Stimulated activated memory B cell treated with anti-CD40 and anti-IgM and Interleukin-4, amounts not matched to agents 10 μg/mL and 1 μg/mL and 100 μg/mL, for 72 hours (primary cell): ENCODE measurements around the gene YWHAH.
A peak's percentile ranks its signal among the peaks of the same experiment; 100 is the strongest.

ENCODE experiments used
- ATAC-seq: fragments of 150-1000 bp; cut with Tn5 transposase; 2 replicates; pipeline ENCODE4 v1.10.0; 2021
- H3K27ac Mint-ChIP-seq: one replicate; pipeline ENCODE4 v1.8.0; 2022; ENCODE audit warnings: mild to moderate bottlenecking, mixed read lengths
- H3K27me3 Mint-ChIP-seq: one replicate; pipeline ENCODE4 v1.8.0; 2022; ENCODE audit warnings: mixed read lengths
- H3K36me3 Mint-ChIP-seq: one replicate; pipeline ENCODE4 v1.8.0; 2022; ENCODE audit warnings: mixed read lengths
- H3K4me1 Mint-ChIP-seq: one replicate; pipeline ENCODE4 v1.8.0; 2022; ENCODE audit warnings: mixed read lengths
- H3K4me3 Mint-ChIP-seq: one replicate; pipeline ENCODE4 v1.8.0; 2022; ENCODE audit warnings: mild to moderate bottlenecking, moderate library complexity, mixed read lengths
- H3K9me3 Mint-ChIP-seq: one replicate; pipeline ENCODE4 v1.8.0; 2022; ENCODE audit warnings: mixed read lengths

YWHAH gene

DNA sequence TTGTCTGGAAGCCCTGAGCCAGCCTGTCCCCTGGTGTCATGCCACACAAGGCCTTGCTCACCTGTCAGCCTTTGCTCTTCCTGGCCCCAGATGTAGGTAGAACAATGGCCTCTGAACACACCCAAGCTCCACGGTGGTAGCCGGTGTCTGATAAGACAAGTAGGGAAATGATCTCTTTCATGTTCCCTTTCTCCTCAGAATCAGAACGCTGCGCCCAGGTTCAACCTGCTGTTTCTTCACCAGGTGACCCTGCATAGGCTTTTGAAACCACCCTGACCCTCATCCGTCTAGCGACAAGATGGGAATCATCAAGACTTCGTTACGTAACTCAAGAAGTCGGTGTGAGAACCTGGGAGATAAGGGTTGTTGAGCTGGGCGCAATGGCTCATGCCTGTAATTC lies 28.7 kb upstream of the YWHAH start:
- no peak for ATAC-seq
- Mint-ChIP-seq H3K27ac (no peak overlapping the region), H3K4me1 (peaks cover 27% of the 10 kb centered on the region), H3K4me3 (no peak overlapping the region), H3K27me3 (no peaks in the 10 kb centered on the region), H3K9me3 (no peaks in the 10 kb centered on the region), H3K36me3 (peaks cover 2% of the 10 kb centered on the region)

DNA sequence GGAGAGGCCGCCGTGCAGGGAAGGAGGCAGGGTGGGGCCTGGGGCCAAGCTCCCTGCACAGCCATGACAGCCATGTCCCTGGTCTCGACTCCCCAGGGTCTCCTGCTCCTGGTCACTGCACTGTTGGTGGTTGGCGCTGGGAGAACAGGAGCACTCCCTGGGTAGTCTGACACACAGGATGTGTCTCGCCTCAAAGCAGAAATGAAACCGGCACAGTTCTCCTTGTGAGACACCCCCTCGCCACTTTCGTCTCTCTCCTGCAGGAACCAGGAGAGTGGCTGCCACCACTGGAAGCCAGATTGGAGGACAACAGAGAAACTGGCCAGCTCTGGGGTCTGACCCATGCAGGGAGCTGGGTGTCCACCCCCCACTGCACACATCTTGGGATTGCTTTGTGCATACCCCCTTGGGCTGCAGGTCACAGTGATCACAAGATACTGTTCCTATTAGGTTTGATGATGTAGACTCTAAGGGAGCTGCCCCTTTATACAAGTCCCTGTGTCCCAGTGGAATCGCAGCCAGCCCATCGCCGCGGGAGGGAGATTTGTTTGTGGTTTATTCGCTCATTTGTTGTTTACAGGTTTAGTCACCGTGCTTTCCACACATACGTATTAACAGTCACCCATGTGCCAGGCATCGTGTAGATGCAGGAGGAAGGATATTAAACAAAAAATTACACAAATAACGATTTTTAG lies 27.0 kb upstream of the YWHAH start:
- ATAC-seq, result peak; percentile 87
- H3K36me3 Mint-ChIP-seq, result no peaks in the 10 kb centered on the region
- H3K4me3 Mint-ChIP-seq, result peak overlapping the region; percentile 40
- H3K27me3 Mint-ChIP-seq, result no peaks in the 10 kb centered on the region
- H3K9me3 Mint-ChIP-seq, result no peaks in the 10 kb centered on the region
- peak overlapping the region; percentile 78 for H3K27ac Mint-ChIP-seq
- H3K4me1 Mint-ChIP-seq, result peaks cover 28% of the 10 kb centered on the region

DNA sequence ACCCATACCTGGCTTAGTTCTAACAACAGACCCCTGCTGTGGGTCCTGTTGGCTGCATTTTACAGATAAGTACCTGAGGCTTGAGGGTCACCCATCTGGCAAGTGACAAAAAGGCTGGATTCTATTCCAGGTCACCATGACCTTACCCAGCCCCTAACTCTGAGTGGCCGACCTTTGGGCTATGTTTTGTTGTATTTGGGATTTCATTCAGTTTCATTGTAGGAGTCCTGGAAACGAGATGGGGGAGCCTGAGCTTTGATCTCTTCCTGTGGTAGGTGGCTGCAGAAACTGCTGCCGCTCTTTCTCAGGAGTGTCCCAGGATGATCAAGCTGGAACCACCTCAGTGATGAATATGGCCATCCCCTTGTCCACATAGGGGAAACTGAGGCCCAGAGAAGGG lies 24.6 kb upstream of the YWHAH start:
- Mint-ChIP-seq H3K27me3 (no peaks in the 10 kb centered on the region), H3K4me3 (no peak overlapping the region), H3K36me3 (no peaks in the 10 kb centered on the region), H3K4me1 (peaks cover 43% of the 10 kb centered on the region), H3K27ac (no peak overlapping the region), H3K9me3 (no peaks in the 10 kb centered on the region)
- no peak for ATAC-seq

- ATAC-seq, result no peak
- peaks cover 3% of the 10 kb centered on the region for H3K9me3 Mint-ChIP-seq
Measured at GRCh38 chr22:31920306-31920705, 24.0 kb upstream of the YWHAH start.

GRCh38 chr22:31921106-31921505 lies 23.2 kb upstream of the YWHAH start:
- Mint-ChIP-seq H3K27ac (no peak overlapping the region), H3K4me1 (peaks cover 36% of the 10 kb centered on the region), H3K4me3 (no peak overlapping the region), H3K36me3 (no peaks in the 10 kb centered on the region), H3K9me3 (peaks cover 3% of the 10 kb centered on the region), H3K27me3 (peaks cover 11% of the 10 kb centered on the region)
- ATAC-seq, result no peak

More at GRCh38 chr22:31920306-31920705, 24.0 kb upstream of the YWHAH start:
- Mint-ChIP-seq H3K4me1 (peaks cover 39% of the 10 kb centered on the region), H3K36me3 (no peaks in the 10 kb centered on the region), H3K27ac (no peak overlapping the region), H3K27me3 (peaks cover 3% of the 10 kb centered on the region), H3K4me3 (no peak overlapping the region)

- no peak overlapping the region for H3K27ac Mint-ChIP-seq
- H3K4me3 Mint-ChIP-seq, result no peak overlapping the region
- H3K4me1 Mint-ChIP-seq, result peaks cover 25% of the 10 kb centered on the region
- peaks cover 3% of the 10 kb centered on the region for H3K9me3 Mint-ChIP-seq
- peaks cover 11% of the 10 kb centered on the region for H3K27me3 Mint-ChIP-seq
- no peaks in the 10 kb centered on the region for H3K36me3 Mint-ChIP-seq
- ATAC-seq, result no peak
Measured at GRCh38 chr22:31922534-31922933, 21.8 kb upstream of the YWHAH start.

DNA sequence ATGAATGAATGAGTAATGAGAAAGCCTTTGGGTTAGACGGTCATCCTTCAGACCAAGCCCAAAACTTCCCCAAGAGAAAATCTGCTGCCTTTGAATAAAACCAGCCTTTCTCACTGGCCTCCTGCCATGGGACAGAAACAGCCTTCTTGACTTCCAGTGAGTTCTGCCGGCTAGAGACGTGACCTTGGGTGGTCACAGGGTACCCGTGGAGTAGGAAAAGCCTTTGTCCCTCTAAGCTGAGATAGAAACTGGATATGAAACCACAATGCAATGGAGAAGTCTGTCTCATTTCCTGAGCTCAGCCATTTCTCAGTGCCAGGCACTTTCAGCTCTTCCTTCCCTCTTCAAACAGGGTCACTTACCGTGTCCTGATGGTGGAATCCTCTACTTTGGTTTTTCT lies 21.2 kb upstream of the YWHAH start:
- Mint-ChIP-seq H3K36me3 (no peaks in the 10 kb centered on the region), H3K9me3 (peaks cover 3% of the 10 kb centered on the region), H3K4me1 (peaks cover 19% of the 10 kb centered on the region), H3K27me3 (peaks cover 11% of the 10 kb centered on the region), H3K27ac (no peak overlapping the region), H3K4me3 (no peak overlapping the region)
- ATAC-seq, result no peak

GRCh38 chr22:31923747-31924146 lies 20.6 kb upstream of the YWHAH start:
- peaks cover 3% of the 10 kb centered on the region for H3K9me3 Mint-ChIP-seq
- no peaks in the 10 kb centered on the region for H3K36me3 Mint-ChIP-seq
- no peak overlapping the region for H3K27ac Mint-ChIP-seq
- ATAC-seq, result no peak
- no peak overlapping the region for H3K4me3 Mint-ChIP-seq
- peaks cover 16% of the 10 kb centered on the region for H3K4me1 Mint-ChIP-seq
- peaks cover 13% of the 10 kb centered on the region for H3K27me3 Mint-ChIP-seq

DNA sequence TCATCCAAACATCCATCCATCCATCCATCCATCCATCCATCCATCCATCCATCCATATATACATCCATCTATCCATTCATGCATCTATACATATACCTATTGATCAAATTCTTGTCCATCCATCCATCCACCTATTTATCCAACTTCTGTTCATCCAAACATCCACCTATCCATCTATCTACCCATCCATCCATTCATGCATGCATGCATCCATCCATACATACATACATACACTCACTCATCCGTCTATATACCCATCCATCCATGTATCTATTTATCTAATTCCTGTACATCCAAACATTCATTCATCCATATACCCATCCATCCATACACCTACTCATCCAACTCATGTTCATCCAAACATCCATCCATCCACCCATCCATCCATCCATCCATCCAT lies 19.3 kb upstream of the YWHAH start:
- no peak for ATAC-seq
- Mint-ChIP-seq H3K27me3 (peaks cover 21% of the 10 kb centered on the region), H3K27ac (no peak overlapping the region), H3K4me3 (no peak overlapping the region), H3K4me1 (peaks cover 16% of the 10 kb centered on the region), H3K36me3 (no peaks in the 10 kb centered on the region), H3K9me3 (peaks cover 3% of the 10 kb centered on the region)

DNA sequence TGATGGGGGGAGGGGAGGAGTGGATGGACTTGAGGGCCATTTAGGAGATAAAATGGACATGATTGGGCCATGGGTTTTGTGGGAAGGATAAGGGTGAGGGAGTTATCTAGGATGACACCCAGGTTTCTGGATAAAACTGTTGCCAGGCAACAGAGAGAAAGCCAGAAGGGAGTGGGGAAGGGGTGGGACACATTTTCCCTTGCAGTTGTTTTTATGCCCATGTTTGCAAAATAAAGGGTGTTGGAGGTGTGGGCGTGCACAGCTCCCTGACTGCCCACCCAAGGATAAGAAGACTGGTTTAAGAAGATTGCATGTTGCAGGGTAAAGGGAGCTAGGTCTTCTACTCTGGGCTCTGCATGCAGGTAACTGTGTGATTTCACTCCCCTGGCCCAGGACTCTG lies 18.3 kb upstream of the YWHAH start:
- ATAC-seq, result no peak
- no peak overlapping the region for H3K4me3 Mint-ChIP-seq

DNA sequence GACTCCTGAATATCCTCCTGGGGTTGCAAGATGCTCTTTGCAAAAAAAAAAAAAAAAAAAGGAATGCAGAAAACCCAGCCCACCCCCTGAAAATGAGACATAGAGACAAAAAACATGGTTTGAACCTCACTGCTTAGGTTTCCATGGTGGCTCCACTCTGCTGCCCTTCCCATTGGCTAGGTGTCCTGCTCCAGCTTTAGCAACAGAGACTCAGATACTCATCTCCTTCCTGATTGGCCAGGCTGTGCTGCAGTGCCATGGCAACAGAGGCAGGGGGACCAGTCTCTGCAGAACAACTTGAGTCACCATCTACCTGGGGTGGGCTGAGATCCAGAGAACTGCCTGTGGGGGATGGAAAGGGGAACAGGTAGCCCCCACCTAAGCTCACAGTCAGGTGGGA lies 17.4 kb upstream of the YWHAH start:
- Mint-ChIP-seq H3K27me3 (peaks cover 37% of the 10 kb centered on the region), H3K9me3 (peaks cover 3% of the 10 kb centered on the region)

More for the DNA sequence above, 18.3 kb upstream of the YWHAH start:
- no peaks in the 10 kb centered on the region for H3K36me3 Mint-ChIP-seq
- H3K9me3 Mint-ChIP-seq, result peaks cover 3% of the 10 kb centered on the region
- peaks cover 27% of the 10 kb centered on the region for H3K27me3 Mint-ChIP-seq
- H3K4me1 Mint-ChIP-seq, result peaks cover 16% of the 10 kb centered on the region
- no peak overlapping the region for H3K27ac Mint-ChIP-seq

DNA sequence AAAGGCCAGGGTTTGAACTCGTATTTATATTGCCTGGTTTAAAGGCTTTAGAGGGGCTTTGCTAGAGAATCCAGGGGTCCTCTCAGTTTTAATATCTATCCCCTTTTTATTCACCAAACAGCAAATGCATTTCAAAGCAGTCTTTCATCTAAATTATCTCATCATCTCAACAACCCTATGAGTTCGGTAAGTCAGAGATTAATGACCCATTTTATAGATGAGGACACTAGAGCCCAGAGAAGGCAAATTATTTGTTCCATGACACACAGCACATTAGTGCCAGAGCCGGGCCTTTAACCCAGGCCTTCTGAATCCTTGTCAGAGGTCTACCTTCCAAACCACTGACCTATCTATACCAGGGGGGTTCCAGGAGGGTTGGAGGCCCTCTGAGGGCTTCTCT lies 16.8 kb upstream of the YWHAH start:
- no peak for ATAC-seq
- Mint-ChIP-seq H3K4me1 (peaks cover 13% of the 10 kb centered on the region), H3K36me3 (no peaks in the 10 kb centered on the region), H3K4me3 (no peak overlapping the region), H3K9me3 (peaks cover 3% of the 10 kb centered on the region), H3K27ac (no peak overlapping the region), H3K27me3 (peaks cover 39% of the 10 kb centered on the region)

More for the DNA sequence above, 17.4 kb upstream of the YWHAH start:
- H3K27ac Mint-ChIP-seq, result no peak overlapping the region
- H3K36me3 Mint-ChIP-seq, result no peaks in the 10 kb centered on the region
- ATAC-seq, result no peak
- H3K4me1 Mint-ChIP-seq, result peaks cover 16% of the 10 kb centered on the region
- H3K4me3 Mint-ChIP-seq, result no peak overlapping the region

- Mint-ChIP-seq H3K9me3 (peaks cover 3% of the 10 kb centered on the region), H3K4me3 (no peak overlapping the region), H3K4me1 (no peaks in the 10 kb centered on the region), H3K27ac (no peak overlapping the region), H3K27me3 (peaks cover 52% of the 10 kb centered on the region), H3K36me3 (no peaks in the 10 kb centered on the region)
- ATAC-seq, result no peak
Measured at GRCh38 chr22:31929167-31929930, 15.0 kb upstream of the YWHAH start.

GRCh38 chr22:31932863-31933262 lies 11.5 kb upstream of the YWHAH start:
- no peaks in the 10 kb centered on the region for H3K36me3 Mint-ChIP-seq
- no peak for ATAC-seq
- peaks cover 41% of the 10 kb centered on the region for H3K27me3 Mint-ChIP-seq
- no peak overlapping the region for H3K27ac Mint-ChIP-seq
- H3K9me3 Mint-ChIP-seq, result no peaks in the 10 kb centered on the region
- no peaks in the 10 kb centered on the region for H3K4me1 Mint-ChIP-seq
- no peak overlapping the region for H3K4me3 Mint-ChIP-seq

- Mint-ChIP-seq H3K4me3 (no peak overlapping the region), H3K27me3 (peaks cover 41% of the 10 kb centered on the region), H3K4me1 (no peaks in the 10 kb centered on the region), H3K9me3 (no peaks in the 10 kb centered on the region), H3K36me3 (no peaks in the 10 kb centered on the region), H3K27ac (no peak overlapping the region)
- no peak for ATAC-seq
Measured at GRCh38 chr22:31933406-31933805, 10.9 kb upstream of the YWHAH start.
